Measurements from ENCODE around the gene BBS9. TPM values are rescaled to one million over a fixed set of nuclear protein-coding genes. Genes with fewer than 3 reads are reported as not detected.

Gene BBS9
- total and polyA plus RNA-seq, 12 donors = 4.1 to 44.0 (median 10.0) TPM

GRCh38 chr7:33645104-33645503 is 515.7 kb downstream of the BBS9 start:
- no peak for ATAC-seq
- H3K4me3 ChIP-seq = no peak overlapping the region

GRCh38 chr7:33646166-33646565 is 516.8 kb downstream of the BBS9 start:
- Histone ChIP-seq H3K4me1 (no peaks in the 10 kb centered on the region), H3K9me3 (peaks cover 0 to 5% (median 0%) of the 10 kb centered on the region in 11 donors), H3K36me3 (peaks cover 0 to 8% (median 0%) of the 10 kb centered on the region in 9 donors), H3K27ac (no peak overlapping the region), H3K4me3 (no peak overlapping the region), H3K27me3 (no peaks in the 10 kb centered on the region)
- 94% methylated on average over 3 of the region's 3 CpGs for WGBS, 2 donors
- no peak for TF ChIP-seq CTCF (IDR thresholded peaks at IDR 0.05)
- no peak for ATAC-seq
- no peak for DNase-seq
- intact Hi-C loops (cut with DNase I) = no loop called here

More at GRCh38 chr7:33645104-33645503, 515.7 kb downstream of the BBS9 start:
- intact Hi-C loops (cut with DNase I) = no loop called here
- 86 to 91% methylated on average over 2 of the region's 2 CpGs for WGBS, 2 donors
- Histone ChIP-seq H3K4me1 (no peaks in the 10 kb centered on the region), H3K27me3 (no peaks in the 10 kb centered on the region), H3K9me3 (peaks cover 0 to 5% (median 0%) of the 10 kb centered on the region in 11 donors), H3K36me3 (peaks cover 0 to 8% (median 0%) of the 10 kb centered on the region in 9 donors), H3K27ac (no peak overlapping the region)
- TF ChIP-seq CTCF (IDR thresholded peaks at IDR 0.05) = no peak
- no peak for DNase-seq

GRCh38 chr7:33646891-33647391 is 517.6 kb downstream of the BBS9 start:
- no peak for DNase-seq
- no peak for TF ChIP-seq CTCF (IDR thresholded peaks at IDR 0.05)
- Histone ChIP-seq H3K9me3 (peaks cover 0 to 5% (median 0%) of the 10 kb centered on the region in 11 donors), H3K27ac (no peak overlapping the region), H3K4me3 (no peak overlapping the region), H3K27me3 (no peaks in the 10 kb centered on the region), H3K4me1 (no peaks in the 10 kb centered on the region), H3K36me3 (peaks cover 0 to 8% (median 0%) of the 10 kb centered on the region in 9 donors)
- no peak for ATAC-seq
- intact Hi-C loops (cut with DNase I) = no loop called here
- 96 to 97% methylated on average over 4 of the region's 4 CpGs for WGBS, 2 donors

GRCh38 chr7:33649476-33650441 is 520.4 kb downstream of the BBS9 start:
- no peaks in the 10 kb centered on the region for H3K27me3 ChIP-seq
- H3K27ac ChIP-seq = no peak overlapping the region
- 93 to 94% methylated on average over 7 of the region's 7 CpGs for WGBS, 2 donors
- peaks cover 0 to 8% (median 0%) of the 10 kb centered on the region in 9 donors for H3K36me3 ChIP-seq
- DNase-seq (no peak), ATAC-seq (no peak)
- H3K4me3 ChIP-seq = no peak overlapping the region
- intact Hi-C loops (cut with DNase I) = no loop called here
- H3K9me3 ChIP-seq = peaks cover 0 to 5% (median 0%) of the 10 kb centered on the region in 11 donors
- TF ChIP-seq CTCF (IDR thresholded peaks at IDR 0.05) = no peak
- no peaks in the 10 kb centered on the region for H3K4me1 ChIP-seq

All from heart right ventricle (tissue), 16 donors.